HUES64 (cell line): ENCODE measurements around the gene LYPD4.
A peak's percentile ranks its signal among the peaks of the same experiment; 100 is the strongest.

Source experiments
- H3K27ac ChIP-seq: 2 replicates; pipeline ENCODE4 v1.7.0; 2013; ENCODE audit warnings: low read depth, low read length, inconsistent platforms
- H3K27me3 ChIP-seq: 2 replicates; pipeline ENCODE4 v1.6.1; 2013; ENCODE audit warnings: mild to moderate bottlenecking, low read length; ENCODE audit not compliant: insufficient read depth
- H3K36me3 ChIP-seq: 2 replicates; pipeline ENCODE4 v1.6.1; 2013; ENCODE audit warnings: mild to moderate bottlenecking, low read length; ENCODE audit not compliant: insufficient read depth
- H3K4me1 ChIP-seq: 2 replicates; pipeline ENCODE4 v1.6.1; 2013; ENCODE audit warnings: mild to moderate bottlenecking, low read length, moderate library complexity; ENCODE audit not compliant: insufficient read depth
- H3K4me3 ChIP-seq: 2 replicates; pipeline ENCODE4 v1.5.1; 2013; ENCODE audit warnings: mild to moderate bottlenecking, low read length, moderate library complexity
- H3K9ac ChIP-seq: 2 replicates; pipeline ENCODE4 v1.6.1; 2013; ENCODE audit warnings: mild to moderate bottlenecking, low read depth, low read length
- H3K9me3 ChIP-seq: 2 replicates; pipeline ENCODE4 v1.6.1; 2013; ENCODE audit warnings: low read depth, low read length; ENCODE audit not compliant: insufficient read depth
- WGBS: fragments of 150-250, 120-280 bp; methylation state at CpG from one replicate; pipeline ENCODE4 v1.1.7; 2013; ENCODE audit warnings: missing lambda C conversion rate; 5-methylcytosine and 5-hydroxymethylcytosine counted together

Gene LYPD4

GRCh38 chr19:41872384-41872774, 27.9 kb upstream of the LYPD4 start:
- H3K4me1 ChIP-seq: no peaks in the 10 kb centered on the region
- no peak overlapping the region for H3K9ac ChIP-seq
- H3K27ac ChIP-seq: peak overlapping the region; percentile 59; the same call in 1 of the 2 replicates
- peaks cover 47% of the 10 kb centered on the region for H3K36me3 ChIP-seq
- H3K4me3 ChIP-seq: no peak overlapping the region
- H3K27me3 ChIP-seq: no peaks in the 10 kb centered on the region; the same call in 1 of the 2 replicates
- H3K9me3 ChIP-seq: no peaks in the 10 kb centered on the region
- 93% methylated on average over 12 of the region's 12 CpGs for WGBS

- Histone ChIP-seq H3K27ac (peak overlapping the region; percentile 59; the same call in 1 of the 2 replicates), H3K4me3 (no peak overlapping the region), H3K27me3 (no peaks in the 10 kb centered on the region), H3K9me3 (no peaks in the 10 kb centered on the region), H3K9ac (no peak overlapping the region), H3K4me1 (no peaks in the 10 kb centered on the region), H3K36me3 (peaks cover 53% of the 10 kb centered on the region)
- 88% methylated on average over 16 of the region's 16 CpGs for WGBS
Observed at GRCh38 chr19:41871573-41872383, 27.3 kb upstream of the LYPD4 start.

- Histone ChIP-seq H3K4me1 (no peaks in the 10 kb centered on the region), H3K27me3 (no peaks in the 10 kb centered on the region), H3K9ac (no peak overlapping the region), H3K4me3 (no peak overlapping the region), H3K9me3 (no peaks in the 10 kb centered on the region), H3K27ac (peak overlapping the region; percentile 5; the same call in 1 of the 2 replicates), H3K36me3 (peaks cover 63% of the 10 kb centered on the region)
- WGBS: 95% methylated on average over 3 of the region's 3 CpGs
Observed at GRCh38 chr19:41870401-41870873, 26.0 kb upstream of the LYPD4 start.

- Histone ChIP-seq H3K27me3 (no peaks in the 10 kb centered on the region), H3K9me3 (no peaks in the 10 kb centered on the region), H3K4me1 (no peaks in the 10 kb centered on the region; the same call in 1 of the 2 replicates), H3K27ac (peak overlapping the region; percentile 20; the same call in 1 of the 2 replicates), H3K36me3 (peaks cover 73% of the 10 kb centered on the region), H3K4me3 (no peak overlapping the region), H3K9ac (no peak overlapping the region)
- WGBS: 93% methylated on average over 13 of the region's 13 CpGs
Observed at GRCh38 chr19:41869374-41869955, 25.0 kb upstream of the LYPD4 start.

GRCh38 chr19:41868989-41869300, 24.5 kb upstream of the LYPD4 start:
- Histone ChIP-seq H3K9me3 (no peaks in the 10 kb centered on the region), H3K4me1 (no peaks in the 10 kb centered on the region; the same call in 1 of the 2 replicates), H3K4me3 (no peak overlapping the region), H3K36me3 (peaks cover 78% of the 10 kb centered on the region), H3K27me3 (no peaks in the 10 kb centered on the region), H3K9ac (no peak overlapping the region), H3K27ac (peak overlapping the region; percentile 29; the same call in 1 of the 2 replicates)
- 95% methylated on average over 12 of the region's 12 CpGs for WGBS

- Histone ChIP-seq H3K27ac (peak overlapping the region; percentile 70), H3K4me1 (no peaks in the 10 kb centered on the region; the same call in 1 of the 2 replicates)
Observed at GRCh38 chr19:41868120-41868988, 23.9 kb upstream of the LYPD4 start.

GRCh38 chr19:41866284-41866683, 21.8 kb upstream of the LYPD4 start:
- no peaks in the 10 kb centered on the region for H3K27me3 ChIP-seq
- peak overlapping the region; percentile 55 for H3K27ac ChIP-seq
- H3K36me3 ChIP-seq: peaks cover 97% of the 10 kb centered on the region
- no peaks in the 10 kb centered on the region for H3K9me3 ChIP-seq
- H3K4me1 ChIP-seq: peaks cover 15% of the 10 kb centered on the region; the same call in 1 of the 2 replicates
- WGBS: 98% methylated on average over 3 of the region's 3 CpGs
- 0 out of 2 replicates have a peak overlapping the region, but pooled peaks have one; percentile 4 for H3K9ac ChIP-seq
- H3K4me3 ChIP-seq: no peak overlapping the region

More at GRCh38 chr19:41868120-41868988, 23.9 kb upstream of the LYPD4 start:
- Histone ChIP-seq H3K4me3 (no peak overlapping the region), H3K9ac (peak overlapping the region; percentile 60), H3K27me3 (no peaks in the 10 kb centered on the region), H3K9me3 (no peaks in the 10 kb centered on the region), H3K36me3 (peaks cover 84% of the 10 kb centered on the region)
- 93% methylated on average over 10 of the region's 10 CpGs for WGBS

GRCh38 chr19:41864374-41864773, 19.9 kb upstream of the LYPD4 start:
- Histone ChIP-seq H3K36me3 (peaks cover 86% of the 10 kb centered on the region), H3K27ac (peak overlapping the region; percentile 48), H3K27me3 (no peaks in the 10 kb centered on the region), H3K4me3 (no peak overlapping the region), H3K4me1 (peaks cover 20% of the 10 kb centered on the region), H3K9ac (peak overlapping the region; percentile 43; the same call in 1 of the 2 replicates), H3K9me3 (no peaks in the 10 kb centered on the region)
- 91% methylated on average over 5 of the region's 5 CpGs for WGBS

GRCh38 chr19:41863209-41863931, 18.9 kb upstream of the LYPD4 start:
- Histone ChIP-seq H3K9ac (peak overlapping the region; percentile 100), H3K4me1 (peaks cover 25% of the 10 kb centered on the region), H3K27ac (peak overlapping the region; percentile 62), H3K27me3 (no peaks in the 10 kb centered on the region), H3K9me3 (no peaks in the 10 kb centered on the region), H3K36me3 (peaks cover 76% of the 10 kb centered on the region), H3K4me3 (no peak overlapping the region; the same call in 1 of the 2 replicates)
- 95% methylated on average over 11 of the region's 11 CpGs for WGBS

GRCh38 chr19:41862445-41862986, 18.0 kb upstream of the LYPD4 start:
- Histone ChIP-seq H3K9ac (peak overlapping the region; percentile 100), H3K27ac (peak overlapping the region; percentile 86; the same call in 1 of the 2 replicates), H3K36me3 (peaks cover 67% of the 10 kb centered on the region), H3K4me3 (peak overlapping the region; percentile 99; the same call in 1 of the 2 replicates), H3K4me1 (peaks cover 25% of the 10 kb centered on the region), H3K27me3 (no peaks in the 10 kb centered on the region), H3K9me3 (no peaks in the 10 kb centered on the region)
- 100% methylated on average over 1 of the region's 2 CpGs for WGBS
